NCI-H2227 treated with DMSO at 0.1 percent for 48 hours (cell line): ENCODE data around the gene PSME3.

ENCODE experiments used
- DNase-seq: peaks from one replicate; lab custom pipeline; 2025; lab: John Stamatoyannopoulos, UW

The PSME3 gene

DNA sequence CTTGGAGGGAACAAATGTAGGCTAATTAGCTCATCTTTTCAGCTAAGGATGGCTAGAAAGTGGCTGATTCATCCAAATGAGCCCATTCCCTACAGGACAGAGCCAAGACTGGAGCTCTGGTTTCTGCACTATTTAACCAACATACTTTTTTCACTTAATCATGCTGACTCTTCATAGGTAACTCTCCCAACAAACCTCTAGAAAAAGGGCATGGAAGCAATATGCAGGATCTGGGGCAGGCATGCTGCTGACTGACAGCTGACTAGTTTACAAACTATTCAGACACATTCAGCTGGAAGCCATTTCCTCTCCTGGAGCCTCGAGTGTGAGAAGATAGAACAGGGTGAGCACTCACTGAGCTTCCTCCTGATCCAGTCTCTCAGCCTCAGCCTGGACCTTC, 15.3 kb upstream of the PSME3 start:
- no peak for DNase-seq

DNA sequence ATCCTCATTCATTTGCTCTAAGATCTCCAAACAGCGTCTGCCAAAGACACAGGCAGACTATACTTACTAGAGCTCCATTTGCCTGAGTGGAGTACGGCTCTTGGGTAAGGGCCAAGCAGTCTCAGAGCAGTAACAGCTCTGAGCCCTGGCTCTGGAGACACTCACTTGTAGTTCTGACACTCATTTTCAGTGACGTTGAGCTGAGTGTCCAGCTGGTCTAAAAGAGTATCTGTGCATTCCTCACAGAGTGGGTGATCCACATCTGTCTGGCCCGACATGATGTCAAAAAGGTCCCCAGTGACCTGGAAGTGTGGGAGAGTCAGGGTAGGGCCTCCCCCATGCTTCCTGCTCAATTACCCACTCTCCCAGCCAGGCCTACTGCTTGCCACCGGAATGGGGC, 14.8 kb upstream of the PSME3 start:
- DNase-seq = no peak

- peak; percentile 41 for DNase-seq
Measured at GRCh38 chr17:42819939-42820535, 13.2 kb upstream of the PSME3 start.

DNA sequence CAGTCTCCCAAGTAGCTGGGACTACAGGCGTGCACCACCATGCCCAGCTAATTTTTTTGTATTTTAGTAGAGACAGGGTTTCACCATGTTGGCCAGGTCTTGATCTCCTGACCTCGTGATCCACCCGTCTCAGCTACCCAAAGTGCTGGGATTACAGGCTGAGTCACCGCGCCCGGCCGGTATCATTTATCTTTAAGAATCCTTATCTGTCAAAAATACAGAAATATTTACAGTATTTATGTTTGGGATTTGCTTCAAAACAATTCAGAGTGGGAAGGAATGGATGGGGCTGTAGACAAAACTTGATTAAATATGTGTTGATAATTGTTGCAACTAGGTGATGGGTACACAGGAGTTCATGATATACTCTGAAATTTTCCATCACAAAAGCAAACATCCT, 12.0 kb upstream of the PSME3 start:
- no peak for DNase-seq

GRCh38 chr17:42827472-42827871, 5.7 kb upstream of the PSME3 start:
- DNase-seq = no peak

GRCh38 chr17:42830971-42831370, 2.2 kb upstream of the PSME3 start:
- no peak for DNase-seq

DNA sequence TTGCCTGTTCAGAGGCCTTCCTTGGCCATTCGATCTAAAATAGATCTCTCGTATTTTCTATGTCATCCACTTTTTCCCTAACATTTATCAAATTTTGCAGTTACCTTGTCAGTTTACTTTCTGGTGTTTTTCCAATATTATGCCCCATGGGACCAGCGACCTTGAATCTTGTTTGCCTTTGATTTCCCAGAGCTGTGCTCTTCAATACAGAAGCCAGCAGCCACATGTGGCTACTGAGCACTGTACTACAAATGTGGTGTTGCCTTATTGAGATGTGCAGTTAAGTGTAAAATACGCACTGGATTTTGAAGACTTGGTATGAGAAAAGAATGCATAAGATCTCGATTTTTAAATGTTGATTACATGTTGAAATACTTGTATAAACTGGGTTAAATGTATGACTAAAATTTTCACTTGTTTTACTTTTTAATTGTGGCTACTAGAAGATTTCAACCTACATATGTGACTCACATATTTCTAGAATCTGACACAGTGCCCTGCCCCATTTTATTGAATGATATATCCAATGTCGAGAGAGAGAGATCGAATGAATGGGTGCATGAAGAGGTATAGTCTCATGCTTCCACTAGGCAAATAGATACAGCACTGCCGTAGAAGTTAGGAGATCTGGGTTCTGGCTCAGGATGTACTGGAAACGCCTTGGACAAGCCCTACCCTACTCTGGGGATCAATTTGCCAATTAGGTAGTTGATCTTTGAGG, 824 bp upstream of the PSME3 start:
- no peak for DNase-seq

DNA sequence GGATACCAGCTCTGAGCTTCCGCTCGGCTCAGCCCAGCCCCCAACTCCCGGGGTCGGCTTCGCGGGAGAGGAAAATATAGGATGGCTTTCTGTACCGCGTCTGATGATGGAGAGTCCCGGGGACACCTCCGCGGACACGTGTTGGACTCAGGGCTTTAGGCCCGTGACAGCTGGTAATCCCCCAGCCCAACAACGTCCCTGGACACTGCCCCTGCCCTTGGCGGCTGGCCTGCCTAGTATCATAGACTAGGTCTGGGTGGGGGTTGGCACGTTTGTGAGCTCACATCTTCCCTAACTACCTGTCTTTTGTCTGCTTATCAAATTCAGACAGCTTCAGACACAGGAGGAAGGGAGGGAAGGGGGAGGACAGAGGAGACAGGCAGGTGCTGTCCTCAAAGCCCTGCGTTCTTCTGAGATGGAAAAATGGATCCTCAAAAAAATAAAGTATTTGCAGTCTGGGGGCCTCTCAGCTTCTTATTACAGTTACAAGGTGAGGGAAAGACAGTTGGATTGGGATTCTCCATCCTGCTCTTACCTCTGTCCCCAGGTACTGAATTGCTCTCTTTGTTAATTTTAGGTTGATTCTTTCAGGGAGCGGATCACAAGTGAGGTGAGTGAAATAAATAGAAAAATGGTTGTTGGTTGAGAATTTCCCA, 698 bp downstream of the PSME3 start:
- DNase-seq = no peak

DNA sequence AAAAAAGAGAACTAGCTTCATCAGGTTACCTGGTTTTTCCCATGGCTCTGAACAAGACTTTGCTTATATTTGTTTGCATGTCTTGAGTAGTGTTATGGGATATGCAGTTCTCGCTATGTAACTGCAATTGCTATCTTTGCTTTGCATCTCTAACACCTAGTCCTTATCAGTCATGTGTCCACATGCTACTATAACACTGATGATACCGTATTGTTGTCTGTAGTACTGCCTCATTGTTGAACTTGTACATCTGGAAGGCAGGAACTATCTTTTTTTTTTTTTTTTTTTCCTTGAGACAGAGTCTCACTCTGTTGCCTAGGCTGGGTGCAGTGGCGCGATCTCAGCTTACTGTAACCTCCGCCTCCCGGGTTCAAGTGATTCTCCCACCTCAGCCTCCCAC, 2.5 kb downstream of the PSME3 start:
- DNase-seq = no peak

- DNase-seq = no peak
Measured at GRCh38 chr17:42841975-42842685, 8.9 kb downstream of the PSME3 start.

DNA sequence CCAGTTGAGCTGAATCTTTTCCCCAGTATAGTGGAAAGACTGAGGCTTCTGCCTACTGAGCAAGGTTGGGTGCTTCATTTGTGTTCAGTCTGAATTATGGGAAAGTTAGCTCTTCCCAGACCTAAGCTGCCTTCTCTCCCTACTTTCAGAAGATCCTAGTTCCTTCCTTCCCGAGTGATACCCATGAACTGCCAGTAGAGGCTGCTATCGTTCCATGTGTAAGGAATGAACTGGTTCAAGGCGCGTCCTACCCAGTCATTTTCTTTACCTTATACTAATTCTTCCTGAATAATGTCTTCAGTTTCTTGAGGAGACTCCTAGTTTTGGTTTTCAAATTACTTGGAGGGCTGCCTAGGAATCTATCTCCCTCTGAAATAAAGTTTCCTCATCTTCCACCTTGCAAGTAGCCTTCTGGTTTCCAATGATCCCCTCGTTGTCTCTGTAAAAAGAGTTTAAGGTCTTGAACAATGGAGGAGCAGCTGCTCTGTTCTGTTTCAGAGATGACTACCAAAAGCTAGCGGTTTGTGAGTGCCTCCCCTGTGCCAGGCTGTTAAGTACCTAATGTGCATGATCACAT, 10.2 kb downstream of the PSME3 start:
- peak; percentile 68 for DNase-seq

GRCh38 chr17:42844271-42844670, 11.1 kb downstream of the PSME3 start, which contains the start of gene AOC2:
Gene AOC2, plus strand, starts transcription at chr17:42844580. Its CDS starts 47 bp downstream, at chr17:42844627.
- DNase-seq = no peak

- DNase-seq = no peak
Measured at GRCh38 chr17:42844761-42845555, 11.8 kb downstream of the PSME3 start.

GRCh38 chr17:42845556-42845917, 12.3 kb downstream of the PSME3 start:
- no peak for DNase-seq

- DNase-seq = no peak
Measured at GRCh38 chr17:42845918-42846593, 12.9 kb downstream of the PSME3 start.

DNA sequence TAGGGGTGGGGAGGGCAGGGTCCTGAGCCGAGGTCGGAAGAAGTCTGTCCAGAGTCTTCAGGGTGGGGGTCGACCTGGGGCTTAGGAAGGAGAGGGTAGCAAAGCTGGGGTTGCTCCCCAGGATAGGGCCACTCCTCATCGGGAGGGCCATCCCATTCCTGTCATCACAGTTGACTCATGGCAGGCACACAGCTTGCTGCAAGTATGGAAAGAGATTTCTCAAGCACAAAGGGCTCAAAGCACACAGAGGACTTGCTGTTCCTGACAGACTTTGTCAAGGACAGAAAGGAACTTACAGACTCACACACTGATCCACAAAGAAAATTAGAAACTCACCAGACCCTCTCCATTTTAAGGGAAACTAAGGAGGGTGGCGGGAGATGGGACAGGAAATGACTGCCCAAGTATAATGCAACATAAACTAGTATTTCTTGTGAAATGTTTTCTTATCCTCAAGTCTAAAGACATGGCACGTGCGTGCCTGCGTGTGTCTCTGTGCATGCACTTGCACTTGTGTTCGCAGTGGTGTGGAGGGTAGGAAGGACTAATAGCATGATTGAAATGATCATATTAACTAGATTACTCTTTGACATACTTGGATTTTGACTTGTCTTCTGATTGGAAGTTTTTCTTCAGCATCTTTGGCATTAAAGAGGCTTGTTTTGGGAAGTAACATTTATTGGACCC, 13.5 kb downstream of the PSME3 start:
- no peak for DNase-seq

DNA sequence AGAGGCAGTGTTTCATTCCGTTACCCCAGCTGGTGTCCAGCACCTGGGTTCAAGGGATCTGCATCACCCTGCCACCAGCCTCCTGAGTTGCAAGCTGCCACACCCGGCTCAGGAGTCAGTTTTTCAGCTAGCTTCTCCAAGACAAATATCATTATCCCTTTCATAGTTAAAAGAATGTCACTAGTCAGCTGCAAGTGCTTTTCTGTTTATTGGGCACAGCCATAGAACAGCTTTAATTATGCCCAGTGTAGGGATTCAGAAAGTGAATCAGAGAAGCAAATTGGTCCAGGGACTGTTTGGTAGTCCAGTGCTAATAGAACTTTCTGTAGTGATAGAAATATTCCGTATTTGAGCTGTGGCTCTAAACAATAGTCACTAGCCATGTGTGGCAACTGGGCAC, 14.9 kb downstream of the PSME3 start:
- DNase-seq = no peak

- DNase-seq = no peak
Measured at GRCh38 chr17:42849031-42849430, 15.8 kb downstream of the PSME3 start.

GRCh38 chr17:42849451-42850181, 16.4 kb downstream of the PSME3 start:
- no peak for DNase-seq

DNA sequence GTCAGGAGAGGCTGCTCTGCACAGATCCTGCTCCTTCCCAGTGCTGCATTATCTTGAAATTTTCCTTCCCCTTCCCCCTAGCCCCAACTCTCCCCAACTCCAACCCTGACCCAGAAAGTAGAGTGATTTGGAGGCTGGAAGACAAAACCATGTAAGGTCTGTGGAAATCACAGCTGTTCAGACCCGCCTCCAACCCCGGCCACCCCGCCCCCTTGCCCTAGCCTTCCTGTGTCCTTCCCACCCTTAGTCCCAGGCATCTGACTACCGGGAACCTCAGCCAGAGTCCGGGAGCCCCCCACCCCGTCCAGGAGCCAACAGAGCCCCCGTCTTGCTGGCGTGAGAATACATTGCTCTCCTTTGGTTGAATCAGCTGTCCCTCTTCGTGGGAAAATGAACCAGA, 17.8 kb downstream of the PSME3 start, which contains the start of gene AOC3:
TSS of gene AOC3 (plus strand) at position 246 of the 400 bp plus-strand sequence. CDS start at position 391, 145 bp downstream.
- no peak for DNase-seq
